NCI-H1930 (cell line): ENCODE measurements around the gene LSMEM2.

ENCODE experiments used
- DNase-seq, 2 experiments: peaks; one replicate each; lab custom pipeline; 2025; lab: John Stamatoyannopoulos, UW

Gene LSMEM2

DNA sequence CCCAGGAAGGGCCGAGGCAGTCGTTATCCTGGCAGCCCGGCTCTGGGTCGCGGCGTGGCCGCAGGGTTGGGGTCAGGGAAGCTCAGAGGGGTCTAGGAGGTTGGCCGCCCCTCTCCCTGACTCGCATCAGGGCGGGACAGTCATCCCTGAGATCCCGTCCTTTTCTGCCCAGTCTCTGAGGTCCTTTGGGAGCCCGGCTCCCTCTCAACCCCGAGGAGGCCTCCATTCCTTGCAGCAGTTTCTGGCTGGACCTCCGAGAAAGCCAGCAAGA is 43.2 kb downstream of the LSMEM2 start:
- DNase-seq, result no peak

DNA sequence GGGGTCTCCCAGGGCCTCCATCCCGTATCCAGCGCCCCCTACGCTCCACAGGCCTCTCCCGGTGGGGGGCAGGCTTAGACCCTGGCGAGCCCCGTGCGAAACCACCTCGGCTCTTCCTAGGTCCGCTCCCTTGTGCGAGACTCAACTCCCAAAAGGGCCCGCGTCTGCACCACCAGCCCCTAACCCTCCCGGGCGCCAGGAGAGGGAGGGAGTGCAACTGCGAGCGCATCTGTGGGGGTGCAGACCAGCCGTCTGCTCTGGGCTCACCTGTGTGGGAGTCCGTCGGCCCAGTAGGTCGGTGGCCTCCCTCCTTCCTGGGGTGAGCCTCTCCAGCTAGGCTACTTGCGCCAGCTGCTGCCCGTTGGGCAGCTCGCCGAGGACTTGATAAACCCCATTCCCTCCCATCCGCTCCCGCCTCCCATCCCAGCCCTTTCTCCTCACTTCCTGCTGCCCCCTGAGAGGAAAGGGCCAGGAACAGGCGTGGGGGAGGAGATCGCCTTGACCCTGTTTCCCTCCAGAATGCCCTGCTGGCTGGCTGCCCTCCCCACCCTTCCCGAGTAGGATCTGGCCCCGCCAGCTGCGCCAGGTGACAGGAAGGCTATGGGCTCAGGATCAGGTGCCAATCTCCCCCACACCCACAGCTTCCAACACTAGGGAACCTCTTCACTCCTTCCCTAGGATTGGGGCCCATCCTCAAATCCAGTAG is 43.7 kb downstream of the LSMEM2 start, which contains the start of gene HYAL2:
TSS of gene HYAL2 (minus strand) at position 360 of the 706 bp plus-strand sequence. CDS start 2,256 bp downstream, outside the sequence.
- no peak for DNase-seq

DNA sequence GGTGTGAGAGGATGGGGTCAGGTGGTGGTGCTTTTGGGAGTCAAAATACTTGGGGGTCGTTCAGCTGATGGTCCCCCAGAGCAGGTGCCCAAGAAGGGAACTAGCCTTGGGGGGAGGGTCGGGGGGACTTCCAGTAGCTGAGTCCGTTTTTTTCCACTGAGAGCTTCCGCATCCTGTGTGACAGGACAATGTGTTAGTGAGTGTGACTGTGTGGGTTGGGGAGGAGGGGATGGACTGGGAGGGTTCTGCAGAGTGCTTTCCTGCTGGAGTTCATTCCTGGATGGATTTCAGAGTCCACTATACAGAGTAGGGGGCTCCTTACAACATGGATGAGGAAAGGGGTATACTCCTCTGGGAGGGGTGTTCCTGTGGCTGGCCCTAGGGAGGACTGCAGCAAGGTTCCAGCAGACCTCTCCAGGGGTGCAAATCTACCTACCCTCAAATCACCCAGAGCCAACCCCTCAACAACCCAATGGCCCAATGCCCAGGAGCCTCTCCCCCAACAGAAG is 44.3 kb downstream of the LSMEM2 start:
- no peak for DNase-seq

DNA sequence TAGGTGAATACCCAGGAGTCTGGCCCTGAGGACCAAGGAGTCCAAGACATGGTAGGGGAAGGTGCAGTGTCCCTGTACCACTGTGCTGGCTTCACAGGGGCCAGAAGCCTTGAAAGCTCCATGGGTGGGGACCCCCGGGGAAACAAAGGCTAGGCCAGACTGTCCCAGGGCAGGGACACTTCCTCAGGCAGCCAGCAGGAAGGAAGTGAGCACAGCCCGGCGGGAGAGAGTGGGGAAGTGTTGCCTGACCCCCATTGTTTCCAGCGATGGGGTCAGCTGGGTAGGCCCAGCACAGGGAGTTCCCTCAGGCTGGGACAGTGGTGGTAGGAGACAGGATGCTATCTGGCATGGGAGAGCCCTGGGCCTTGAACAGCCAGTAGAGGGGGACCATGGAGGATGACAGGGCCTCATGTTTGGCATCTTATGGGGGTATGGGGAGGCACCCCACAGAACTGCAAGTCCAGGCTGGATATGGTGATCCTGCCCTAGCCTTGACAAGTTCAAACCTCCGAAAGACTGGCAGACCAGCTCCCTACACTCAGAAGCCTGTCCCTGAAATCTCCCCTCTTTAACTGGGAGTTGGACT is 44.8 kb downstream of the LSMEM2 start:
- no peak for DNase-seq

DNA sequence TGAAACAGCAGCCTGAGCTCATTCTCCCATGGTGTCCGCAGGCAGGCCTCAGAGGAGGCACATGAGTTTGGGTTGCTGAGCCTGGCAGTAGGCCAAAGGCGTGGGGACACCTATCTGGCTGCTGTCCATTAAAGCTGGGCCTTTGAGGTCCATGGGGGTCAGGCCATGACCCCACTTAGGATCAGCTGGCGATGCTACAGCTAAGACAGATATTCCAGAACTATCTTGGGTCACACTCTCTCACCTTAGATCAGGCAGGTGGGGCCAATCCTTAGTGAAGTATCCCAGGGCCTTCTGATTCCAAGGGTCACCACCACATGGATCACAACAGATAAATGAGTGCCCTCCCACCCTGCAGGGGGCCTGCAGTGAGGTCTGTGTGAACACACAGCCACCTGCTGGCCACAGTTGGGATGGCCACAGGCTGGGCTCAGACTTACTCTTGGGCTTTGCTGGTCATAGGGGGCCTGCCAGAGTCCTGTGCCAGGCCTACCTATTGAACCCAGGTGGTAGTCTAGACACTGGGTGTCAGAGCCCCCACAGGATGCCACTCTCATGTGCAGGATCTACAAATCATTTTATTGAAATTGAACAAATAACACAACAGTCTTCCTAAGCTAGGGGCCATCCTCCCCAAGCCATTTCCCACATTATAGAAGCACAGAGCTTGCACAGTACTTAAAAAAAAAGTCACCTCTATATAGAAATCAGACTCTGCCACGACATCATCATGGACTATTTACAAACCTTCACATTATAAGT is 45.6 kb downstream of the LSMEM2 start:
- peak; percentile 24 to 59 for DNase-seq

DNA sequence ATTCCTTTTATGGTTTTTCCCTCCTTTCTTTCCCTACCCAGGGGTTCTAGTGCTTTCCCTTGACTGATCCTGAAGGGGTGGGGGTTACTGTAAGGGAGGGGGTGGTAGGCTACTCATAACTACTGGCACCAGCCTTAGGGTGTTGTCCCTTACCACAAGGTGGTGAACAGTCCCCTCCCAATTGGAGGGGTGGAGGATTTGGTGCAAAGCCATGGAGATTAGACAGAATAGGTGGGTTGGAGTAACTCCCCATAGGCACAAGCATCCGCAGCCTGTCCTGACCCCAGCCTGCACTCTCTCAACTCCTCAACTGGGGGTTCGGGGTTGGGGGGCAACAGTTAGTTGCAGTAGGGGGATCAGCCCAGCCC is 46.2 kb downstream of the LSMEM2 start:
- DNase-seq, result no peak

DNA sequence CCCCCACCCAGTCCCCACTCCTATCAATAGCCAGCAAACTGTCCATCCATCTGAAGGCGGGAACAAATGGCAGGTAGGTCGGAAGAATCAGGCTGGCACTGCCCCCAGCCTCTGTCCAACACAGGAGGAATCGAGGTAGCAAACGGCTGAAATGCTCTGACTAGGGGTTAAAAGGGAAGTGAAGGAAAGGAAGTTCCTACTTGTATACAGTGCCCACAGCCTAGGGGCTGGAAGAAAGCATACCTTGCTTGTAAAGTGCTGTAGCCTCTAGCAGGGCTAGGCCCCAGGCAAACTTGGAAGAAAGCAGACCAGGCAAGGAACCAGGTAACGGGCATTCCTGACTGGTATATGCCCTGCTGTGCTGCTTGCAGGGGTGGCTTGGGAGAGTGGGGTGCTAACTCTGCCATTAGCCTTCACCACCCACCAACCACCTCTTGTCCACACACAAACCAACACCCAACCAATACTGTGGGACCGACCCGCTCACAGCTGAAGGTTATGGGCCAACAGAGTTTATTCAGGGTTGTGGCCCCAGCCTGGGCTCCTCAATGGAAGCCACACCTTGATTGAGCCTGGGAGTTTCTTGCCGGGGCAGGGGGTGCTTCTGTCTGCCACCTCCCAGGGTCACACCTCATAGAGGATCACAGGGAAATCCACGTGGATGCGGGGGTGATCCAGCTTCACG is 46.8 kb downstream of the LSMEM2 start:
- DNase-seq, result no peak

DNA sequence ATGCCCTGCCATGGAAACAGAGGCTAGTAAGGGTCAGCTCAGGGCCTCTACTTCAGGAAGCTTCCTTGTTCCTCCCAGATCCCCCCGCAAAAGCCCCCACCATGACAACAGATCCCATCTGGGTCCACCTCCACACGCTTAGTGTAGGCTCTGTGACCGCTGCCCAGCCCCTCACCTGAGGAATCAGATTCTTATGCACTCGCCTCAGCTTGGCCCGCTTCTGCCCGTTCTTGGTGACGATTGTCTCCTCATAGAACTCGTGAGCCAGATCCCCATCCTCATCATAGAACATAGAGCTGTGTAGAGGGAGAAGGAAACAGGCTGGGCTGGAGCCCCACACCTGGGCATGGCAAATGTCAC is 47.3 kb downstream of the LSMEM2 start:
- no peak for DNase-seq

DNA sequence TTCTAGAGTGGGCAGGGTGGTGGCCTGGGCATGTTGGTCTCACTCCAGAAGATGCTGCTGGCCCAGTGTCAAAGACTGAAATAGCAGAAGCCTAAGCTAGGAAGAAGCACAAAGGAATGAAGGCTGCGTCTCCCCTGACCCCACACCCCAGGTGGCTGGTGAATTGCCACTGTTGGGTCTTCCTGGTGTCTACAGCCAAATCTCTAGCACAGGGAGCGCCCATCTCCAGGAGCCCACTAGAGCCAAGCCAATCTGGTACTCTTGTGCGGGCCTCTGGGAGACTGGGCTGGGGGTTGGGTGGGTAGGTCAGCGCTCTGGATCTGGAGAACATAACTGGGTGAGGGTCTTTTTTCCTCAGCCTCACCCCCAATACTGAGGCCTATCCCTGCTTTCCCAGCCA is 48.2 kb downstream of the LSMEM2 start:
- DNase-seq, result no peak

DNA sequence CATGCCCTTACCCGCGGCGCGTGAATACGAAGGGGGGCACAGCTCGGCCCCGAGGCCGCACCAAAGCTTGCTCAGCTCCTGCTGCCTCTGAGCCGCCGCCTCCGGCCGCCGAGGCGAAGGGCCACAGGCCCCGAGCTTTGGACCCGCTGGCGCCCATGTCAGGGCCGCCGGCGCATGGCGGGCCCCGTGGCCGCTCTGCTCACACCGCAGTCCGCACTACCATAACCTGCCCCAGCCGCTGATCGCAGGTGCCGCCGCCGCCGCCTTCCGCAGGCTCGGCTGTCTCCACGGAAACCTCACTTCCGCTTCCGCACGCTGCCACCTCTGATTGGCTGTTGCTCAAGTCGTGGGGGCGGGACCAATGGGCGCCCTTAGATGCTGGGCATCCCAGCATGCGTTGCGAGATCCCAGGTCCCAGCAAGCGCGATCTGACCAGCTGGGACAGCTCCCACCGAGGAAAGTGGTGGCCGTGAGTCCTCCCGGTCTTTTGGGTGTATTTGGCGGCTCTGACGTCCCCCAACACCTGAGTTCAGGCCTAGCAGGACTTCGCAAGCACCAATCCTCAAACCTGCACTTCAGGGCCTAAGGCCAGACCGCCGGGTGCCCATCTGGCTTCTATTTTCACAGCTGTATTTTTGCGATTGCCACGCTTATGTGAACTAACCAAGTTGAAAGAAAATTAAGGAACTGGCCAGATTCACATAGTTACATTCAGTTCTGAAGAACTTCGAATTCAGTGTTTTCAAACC is 49.2 kb downstream of the LSMEM2 start, which contains the start of gene TUSC2:
TSS of gene TUSC2 (minus strand) at position 281 of the 749 bp plus-strand sequence. CDS start at position 157, 124 bp downstream.
- peak; percentile 90 for DNase-seq

DNA sequence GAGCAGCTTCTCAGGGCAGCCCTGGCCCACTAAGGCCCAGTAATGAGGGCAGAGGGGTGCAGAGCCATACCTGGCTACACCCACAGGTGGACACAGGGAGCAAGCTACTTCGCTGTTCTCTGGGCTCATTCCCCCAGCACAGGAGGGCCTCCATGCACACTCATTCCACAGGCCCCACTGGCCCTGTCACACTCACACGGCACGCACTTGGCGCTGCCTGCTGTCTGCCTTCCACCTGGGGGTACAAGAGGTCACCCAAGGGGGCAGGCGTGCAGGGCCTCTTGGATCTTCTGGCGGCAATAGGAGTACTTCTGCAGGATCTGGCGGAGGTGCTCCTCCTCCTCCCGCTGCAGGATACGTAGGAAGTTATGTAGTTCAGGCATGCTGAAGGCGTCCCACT is 51.4 kb downstream of the LSMEM2 start:
- no peak for DNase-seq

DNA sequence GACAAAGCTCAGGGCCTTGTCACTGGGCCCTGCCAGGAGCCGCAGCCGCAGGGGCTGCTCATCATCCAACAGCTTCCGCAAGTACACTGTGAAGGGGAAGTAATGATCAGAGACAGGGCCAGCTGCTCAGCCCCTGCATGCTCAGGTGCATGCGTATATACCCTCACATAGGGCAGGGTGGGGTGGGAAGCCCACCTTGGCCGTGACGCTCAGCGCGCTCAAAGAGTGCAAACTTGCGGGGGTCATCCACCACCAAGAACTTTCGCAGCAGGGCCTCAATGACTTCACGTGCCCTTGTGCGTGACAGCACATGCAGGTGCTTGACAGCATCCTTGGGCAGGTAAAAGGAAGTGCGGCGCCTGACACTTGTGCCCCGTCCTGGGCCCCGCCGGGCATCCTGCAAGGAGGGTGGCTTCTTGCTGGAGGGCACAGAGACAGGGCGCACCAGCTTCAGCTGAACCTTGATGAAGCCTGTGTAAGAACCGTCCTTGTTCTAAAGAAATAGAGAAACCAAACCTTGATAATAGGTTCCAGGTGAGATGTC is 52.5 kb downstream of the LSMEM2 start:
- no peak for DNase-seq

DNA sequence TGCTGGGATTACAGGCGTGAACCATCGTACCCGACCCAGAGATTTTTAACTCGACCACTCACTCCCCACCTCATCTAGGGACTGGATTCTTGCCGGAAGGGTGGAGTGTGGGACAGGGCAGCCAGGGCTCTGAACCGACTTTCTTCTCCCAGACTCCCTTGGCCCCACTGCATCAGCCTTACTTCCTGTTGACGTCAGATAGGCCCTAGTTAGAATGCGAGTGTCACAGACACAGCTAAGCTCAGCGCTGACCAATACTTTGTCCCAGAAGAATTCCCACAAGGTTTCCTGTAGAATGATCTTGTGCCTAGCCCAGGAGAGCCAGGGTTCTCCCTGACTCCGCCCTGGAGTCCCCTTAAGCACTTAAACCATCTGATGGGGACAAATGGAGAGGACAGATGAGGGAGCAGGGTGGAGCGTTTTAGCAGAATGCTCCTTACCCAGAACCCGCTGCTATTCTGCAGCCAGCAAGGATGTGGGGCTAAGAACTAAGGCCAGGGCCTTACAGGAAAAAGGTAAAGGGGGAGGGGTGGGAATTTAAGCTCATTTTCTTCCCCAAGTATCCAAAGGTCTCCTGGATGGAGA is 54.9 kb downstream of the LSMEM2 start:
- no peak for DNase-seq

DNA sequence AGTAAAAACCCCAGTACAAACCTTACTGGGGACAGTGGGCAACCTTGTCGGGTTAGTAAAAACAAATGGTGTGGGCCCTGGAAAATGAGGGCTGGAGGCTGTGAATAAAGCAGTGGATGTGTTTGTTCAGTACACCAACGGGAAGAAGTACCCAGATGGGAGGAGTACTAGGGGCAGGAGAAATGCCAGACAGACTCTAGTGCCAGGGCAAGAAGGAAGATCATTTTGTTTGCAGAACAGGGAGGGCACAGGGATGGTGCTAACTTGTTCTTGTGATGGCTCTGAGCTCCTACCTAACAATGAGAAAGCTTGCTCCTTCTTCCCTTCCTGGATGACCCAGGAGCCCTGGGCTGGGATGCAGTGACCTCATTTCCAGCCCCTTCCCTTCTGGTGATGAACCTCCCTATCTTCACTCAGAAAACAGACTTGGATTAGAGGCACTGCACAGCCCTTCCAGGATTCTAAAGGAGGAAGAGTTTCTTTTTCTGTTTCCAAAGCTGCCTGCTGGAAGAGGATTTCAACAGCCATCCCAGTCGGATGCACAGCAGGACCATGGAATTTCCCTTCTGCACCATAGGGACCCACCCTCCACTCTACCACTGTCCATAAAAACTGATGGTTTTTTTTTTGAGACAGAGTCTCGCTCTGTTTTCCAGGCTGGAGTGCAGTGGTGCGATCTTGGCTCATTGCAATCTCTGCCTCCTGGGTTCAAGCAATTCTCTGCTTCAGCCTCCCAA is 55.6 kb downstream of the LSMEM2 start:
- DNase-seq, result no peak

DNA sequence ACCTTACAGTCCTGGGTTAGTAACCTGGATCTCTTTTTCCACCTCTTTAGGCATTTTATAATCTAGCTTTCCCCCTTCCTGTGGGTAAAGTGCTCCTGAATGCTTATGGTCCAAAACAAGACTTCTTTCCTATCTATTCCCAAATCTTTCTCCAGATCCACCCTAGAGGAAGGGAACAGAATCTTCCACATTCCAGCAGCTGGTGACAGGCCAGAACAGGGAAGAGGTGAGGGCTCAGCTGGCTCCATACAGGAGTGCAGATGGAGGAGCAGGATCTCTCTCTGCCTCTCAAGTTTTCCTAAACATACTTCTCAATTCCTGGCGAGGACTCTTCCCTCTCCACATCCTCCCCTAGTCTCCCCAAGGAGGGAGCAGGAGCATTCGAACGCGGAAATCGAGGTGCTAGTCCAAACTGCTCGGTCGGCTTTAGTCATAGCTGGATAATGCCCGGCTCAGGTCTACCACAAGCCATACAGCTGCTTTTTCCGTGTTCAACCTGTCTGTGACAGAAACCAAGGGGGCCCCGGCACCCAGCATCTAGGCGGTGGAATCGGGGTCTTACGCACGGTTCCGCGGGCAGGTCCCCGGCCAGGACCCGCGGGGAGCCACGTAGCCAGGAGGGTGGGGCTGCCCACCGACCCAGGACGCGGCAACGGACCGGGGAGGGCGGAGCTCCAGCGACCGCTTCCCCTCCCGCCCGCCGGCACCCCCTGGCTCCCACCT is 57.7 kb downstream of the LSMEM2 start:
- DNase-seq, result no peak

DNA sequence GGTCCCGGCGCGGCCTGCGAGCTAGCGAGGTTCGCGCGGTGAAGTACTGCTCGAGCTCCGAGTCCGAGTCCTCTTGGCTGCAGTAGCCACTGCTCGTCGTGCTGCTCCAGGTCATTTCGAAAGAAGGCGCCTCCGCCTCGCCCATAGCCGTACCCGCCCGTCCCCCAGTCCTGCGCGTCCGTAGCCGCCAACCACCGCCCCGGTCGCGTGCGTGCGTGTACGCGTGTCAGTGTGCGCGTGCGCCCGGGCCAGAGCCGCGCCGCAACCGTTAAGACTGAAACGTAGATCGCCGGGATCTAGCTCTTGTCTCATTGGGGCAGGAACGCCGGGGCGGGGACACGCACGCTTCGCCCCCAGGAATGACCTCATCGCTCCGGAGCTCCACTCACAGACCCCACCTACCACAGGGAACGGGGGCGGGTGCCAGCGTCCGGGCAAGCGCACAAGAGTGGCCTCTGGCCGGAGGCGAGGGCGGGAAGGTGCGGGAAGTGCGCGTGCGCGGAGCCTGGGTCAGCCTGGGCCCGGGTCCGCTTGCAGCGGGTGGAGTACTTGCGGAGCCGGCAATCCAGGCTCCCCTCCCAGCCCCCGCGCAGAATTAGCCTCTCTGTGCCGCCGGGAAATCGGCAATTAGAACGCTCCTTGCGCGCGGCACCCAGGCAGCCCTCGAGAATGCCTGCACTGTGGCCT is 58.4 kb downstream of the LSMEM2 start:
- DNase-seq, result peak; percentile 93 to 95
